GM12872 (cell line): ENCODE results near the gene CD40.

Source experiments
- CTCF ChIP-seq: IDR thresholded peaks from 3 replicates; pipeline ENCODE4 v1.5.1; 2011; ENCODE audit warnings: low read depth, mild to moderate bottlenecking, low read length, moderate library complexity; ENCODE audit not compliant: insufficient read depth

Gene CD40

GRCh38 chr20:46111836-46112212 lies 6.3 kb upstream of the CD40 start:
- no peak for TF ChIP-seq CTCF

GRCh38 chr20:46112430-46113112 lies 5.5 kb upstream of the CD40 start:
- TF ChIP-seq CTCF: no peak

- TF ChIP-seq CTCF: no peak
These were observed 5.0 kb upstream of the CD40 start for GRCh38 chr20:46113113-46113470.

- no peak for TF ChIP-seq CTCF
These were observed 3.7 kb upstream of the CD40 start for GRCh38 chr20:46114449-46114848.

- TF ChIP-seq CTCF: no peak
These were observed 437 bp downstream of the CD40 start for GRCh38 chr20:46118481-46119020.

- TF ChIP-seq CTCF: no peak
These were observed 973 bp downstream of the CD40 start for GRCh38 chr20:46119028-46119546.

GRCh38 chr20:46119547-46119946 lies 1.4 kb downstream of the CD40 start:
- no peak for TF ChIP-seq CTCF

- TF ChIP-seq CTCF: no peak
These were observed 2.0 kb downstream of the CD40 start for GRCh38 chr20:46120136-46120535.
